Thoracic aorta (tissue), 2 donors: Measurements from ENCODE around the gene AMFR. TPM values are rescaled to one million over a fixed set of nuclear protein-coding genes. Genes with fewer than 3 reads are reported as not detected.

ENCODE experiments used
- ATAC-seq: fragments of 150-250 bp; one replicate; pipeline ENCODE4 v1.8.0; 2017; ENCODE audit warnings: low read depth; ENCODE audit not compliant: insufficient number of reproducible peaks, low FRiP score
- DNase-seq: peaks from one replicate; pipeline ENCODE4 v3.0.0-alpha.2; 2020; ENCODE audit warnings: low spot score
- H3K27ac ChIP-seq, 2 donors: fragments of 200-600 bp; sonication (generic); 1 replicate in 1 of 2; 2 replicates in 1 of 2; pipeline ENCODE4 v1.5.1; 2016; ENCODE audit warnings: mild to moderate bottlenecking in 2 of 2, moderate library complexity in 2 of 2
- H3K27me3 ChIP-seq: fragments of 200-600 bp; sonication (generic); replicated peaks from 2 replicates; pipeline ENCODE4 v1.6.0; 2016; ENCODE audit warnings: mild to moderate bottlenecking; ENCODE audit not compliant: insufficient read depth
- H3K36me3 ChIP-seq: fragments of 200-600 bp; sonication (generic); one replicate; pipeline ENCODE4 v1.5.1; 2016
- H3K4me1 ChIP-seq, 2 donors: fragments of 200-600 bp; sonication (generic); 1 replicate in 1 of 2; 2 replicates in 1 of 2; pipeline versions ENCODE4 v1.5.1 to v1.6.0; 2016; ENCODE audit warnings: low read depth in 2 of 2, mild to moderate bottlenecking in 1 of 2; ENCODE audit not compliant: control insufficient read depth in 1 of 2
- H3K4me3 ChIP-seq: fragments of 200-600 bp; sonication (generic); 2 replicates; pipeline ENCODE4 v1.5.1; 2016; ENCODE audit warnings: mild to moderate bottlenecking
- H3K9me3 ChIP-seq: fragments of 200-600 bp; sonication (generic); 2 replicates; pipeline ENCODE4 v1.5.1; 2016
- total RNA-seq, 2 donors: library from RNA; depleted of rRNA; stranded (reverse); fragments of >200 nt; gene quantifications; one replicate each; pipeline versions ENCODE4 v1.1.0 to v1.2.3, GENCODE V29; 2016
- TF ChIP-seq, protein P1 (sequence below): fragments of 200-600 bp; sonication (generic); IDR thresholded peaks from one replicate; pipeline ENCODE4 v1.5.1; 2019; ENCODE audit warnings: antibody characterized with exemption

Gene AMFR
- total RNA-seq, 2 donors from 2014 or later = 153 to 209 TPM

DNA sequence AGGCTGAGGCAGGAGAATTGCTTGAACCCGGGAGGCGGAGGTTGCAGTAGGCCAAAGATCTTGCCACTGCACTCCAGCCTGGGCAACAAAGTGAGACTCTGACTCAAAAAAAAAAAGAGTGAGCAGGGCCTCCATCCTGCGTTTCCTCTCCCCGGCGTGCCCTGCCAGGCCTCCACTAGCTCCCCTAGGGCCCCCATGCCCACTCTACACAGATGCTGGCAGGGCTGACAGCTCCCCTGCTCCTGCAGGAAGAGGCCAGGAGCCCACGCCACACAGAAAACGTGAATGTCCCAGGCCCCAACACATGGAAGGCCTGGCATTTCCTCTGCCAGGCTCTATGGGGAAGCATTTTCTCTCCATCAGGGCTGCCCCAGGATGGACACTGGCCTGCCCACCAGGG, 109.4 kb downstream of the AMFR start:
- no peak overlapping the region for H3K4me3 ChIP-seq
- TF ChIP-seq, protein P1, sequence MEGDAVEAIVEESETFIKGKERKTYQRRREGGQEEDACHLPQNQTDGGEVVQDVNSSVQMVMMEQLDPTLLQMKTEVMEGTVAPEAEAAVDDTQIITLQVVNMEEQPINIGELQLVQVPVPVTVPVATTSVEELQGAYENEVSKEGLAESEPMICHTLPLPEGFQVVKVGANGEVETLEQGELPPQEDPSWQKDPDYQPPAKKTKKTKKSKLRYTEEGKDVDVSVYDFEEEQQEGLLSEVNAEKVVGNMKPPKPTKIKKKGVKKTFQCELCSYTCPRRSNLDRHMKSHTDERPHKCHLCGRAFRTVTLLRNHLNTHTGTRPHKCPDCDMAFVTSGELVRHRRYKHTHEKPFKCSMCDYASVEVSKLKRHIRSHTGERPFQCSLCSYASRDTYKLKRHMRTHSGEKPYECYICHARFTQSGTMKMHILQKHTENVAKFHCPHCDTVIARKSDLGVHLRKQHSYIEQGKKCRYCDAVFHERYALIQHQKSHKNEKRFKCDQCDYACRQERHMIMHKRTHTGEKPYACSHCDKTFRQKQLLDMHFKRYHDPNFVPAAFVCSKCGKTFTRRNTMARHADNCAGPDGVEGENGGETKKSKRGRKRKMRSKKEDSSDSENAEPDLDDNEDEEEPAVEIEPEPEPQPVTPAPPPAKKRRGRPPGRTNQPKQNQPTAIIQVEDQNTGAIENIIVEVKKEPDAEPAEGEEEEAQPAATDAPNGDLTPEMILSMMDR = no peak
- no peaks in the 10 kb centered on the region for H3K36me3 ChIP-seq
- H3K4me1 ChIP-seq = peaks cover 0 to 4% of the 10 kb centered on the region in 2 donors
- DNase-seq (no peak), ATAC-seq (no peak)
- H3K27ac ChIP-seq = no peak overlapping the region
- H3K27me3 ChIP-seq = no peaks in the 10 kb centered on the region
- H3K9me3 ChIP-seq = no peaks in the 10 kb centered on the region

DNA sequence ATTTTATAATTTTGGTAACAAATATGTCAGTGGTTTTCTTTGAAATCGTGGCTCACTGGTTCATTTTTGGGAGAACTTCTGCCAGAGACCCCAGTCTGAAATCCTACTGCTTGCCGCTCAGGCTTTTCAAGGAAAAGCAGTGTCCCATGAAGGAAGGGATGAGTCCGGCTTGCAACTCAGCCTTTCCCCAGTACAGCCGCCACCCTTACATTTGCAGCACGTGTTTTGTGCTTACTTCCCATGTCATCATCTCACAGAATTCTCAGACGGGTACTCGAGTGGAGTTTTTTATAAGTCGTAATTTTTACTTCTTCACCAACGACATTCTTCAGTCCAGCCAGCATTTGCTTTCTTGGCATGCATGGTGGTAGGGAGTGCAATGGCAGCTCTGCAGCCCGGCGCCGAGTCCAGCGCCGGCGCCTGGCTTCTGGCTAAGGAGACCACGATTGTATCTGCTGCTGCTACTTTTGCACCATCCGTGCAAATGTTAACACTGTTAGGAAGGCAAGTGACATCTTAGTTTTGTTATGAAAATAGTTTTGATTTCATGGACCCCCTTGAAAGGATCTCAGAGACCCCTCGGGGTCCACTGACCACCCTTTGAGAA, 111.0 kb downstream of the AMFR start:
- DNase-seq (no peak), ATAC-seq (no peak)
- H3K27me3 ChIP-seq = no peaks in the 10 kb centered on the region
- H3K4me1 ChIP-seq = peaks cover 0 to 4% of the 10 kb centered on the region in 2 donors
- no peak overlapping the region for H3K27ac ChIP-seq
- no peaks in the 10 kb centered on the region for H3K9me3 ChIP-seq
- TF ChIP-seq, protein P1 = no peak
- no peak overlapping the region for H3K4me3 ChIP-seq
- H3K36me3 ChIP-seq = no peaks in the 10 kb centered on the region

DNA sequence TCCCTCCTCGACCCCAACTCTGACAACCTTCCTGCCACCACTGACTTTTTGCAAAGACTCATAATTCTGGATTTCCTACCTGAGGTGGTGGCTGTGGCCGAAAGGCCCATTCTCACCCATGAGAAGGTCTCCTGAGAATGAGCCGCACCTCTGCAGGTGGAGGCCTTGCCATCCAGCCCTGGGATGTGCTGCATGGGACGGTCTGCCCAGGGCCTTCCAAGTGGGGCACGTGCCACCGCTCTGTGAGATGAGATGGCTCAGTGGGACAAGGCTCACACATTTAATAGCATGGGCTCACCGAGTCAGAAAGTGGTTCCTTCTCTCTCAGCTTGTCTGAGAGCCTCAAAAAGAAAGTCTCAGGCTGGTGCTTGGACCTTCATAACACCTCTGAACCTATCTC, 112.8 kb downstream of the AMFR start:
- DNase-seq (no peak), ATAC-seq (no peak)
- Histone ChIP-seq H3K36me3 (no peaks in the 10 kb centered on the region), H3K4me3 (no peak overlapping the region), H3K27ac (no peak overlapping the region), H3K27me3 (no peaks in the 10 kb centered on the region), H3K4me1 (no peaks in the 10 kb centered on the region), H3K9me3 (no peaks in the 10 kb centered on the region)
- TF ChIP-seq, protein P1 = no peak

DNA sequence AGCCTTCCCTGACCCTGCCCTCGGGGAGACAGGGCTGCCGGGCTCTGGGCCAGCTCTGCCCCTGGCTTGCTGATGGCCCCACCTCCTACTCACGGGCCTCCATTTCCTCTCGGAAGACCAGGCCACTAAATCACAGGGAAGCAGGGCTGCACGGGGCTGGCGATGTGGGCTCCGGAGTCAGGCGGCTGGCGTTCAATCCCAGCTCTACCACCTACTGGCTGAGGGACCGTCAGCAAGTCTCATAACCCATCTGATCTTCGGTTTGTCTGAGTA, 113.4 kb downstream of the AMFR start:
- Histone ChIP-seq H3K4me1 (no peaks in the 10 kb centered on the region), H3K27ac (no peak overlapping the region), H3K36me3 (no peaks in the 10 kb centered on the region), H3K9me3 (no peaks in the 10 kb centered on the region), H3K4me3 (no peak overlapping the region), H3K27me3 (no peaks in the 10 kb centered on the region)
- no peak for DNase-seq
- ATAC-seq = no peak
- TF ChIP-seq, protein P1 = no peak

Other genes starting within 250 kb of the AMFR start
- 1 to 10 TPM; 2.0 to 4.5 TPM for gene GNAO1, start 234.1 kb downstream of the AMFR start, total RNA-seq
- 10 to 100 TPM; 43.5 to 52.3 TPM for gene NUDT21, start 25.8 kb upstream of the AMFR start, total RNA-seq
- 10 to 100 TPM; 43.3 to 71.7 TPM for gene OGFOD1, start 26.0 kb upstream of the AMFR start, total RNA-seq
- gene BBS2, start 94.5 kb upstream of the AMFR start, total RNA-seq = 10 to 100 TPM; 33.3 to 39.3 TPM
- gene MT4, start 139.5 kb upstream of the AMFR start, total RNA-seq = not detected
- gene MT3, start 164.0 kb upstream of the AMFR start, total RNA-seq = not detected
- 100 to 1,000 TPM; 107 to 185 TPM for gene MT2A, start 183.0 kb upstream of the AMFR start, total RNA-seq
- gene MT1E, start 200.2 kb upstream of the AMFR start, total RNA-seq = 100 to 1,000 TPM; 106 to 214 TPM
- 10 to 100 TPM; 23.2 to 53.6 TPM for gene MT1M, start 207.1 kb upstream of the AMFR start, total RNA-seq
- gene MT1A, start 213.1 kb upstream of the AMFR start, total RNA-seq = 100 to 1,000 TPM in 1 of 2 donors, 1 to 10 TPM in 1; 6.5 to 168 TPM
- gene MT1B, start 226.3 kb upstream of the AMFR start, total RNA-seq = not detected
- 1 to 10 TPM; 3.1 to 3.9 TPM for gene MT1F, start 232.4 kb upstream of the AMFR start, total RNA-seq
- gene MT1G, start 242.5 kb upstream of the AMFR start, total RNA-seq = 10 to 100 TPM in 1 of 2 donors, not detected in 1; 34.7 TPM
- not detected for gene MT1H, start 244.3 kb upstream of the AMFR start, total RNA-seq